Uterus (tissue), 4 donors: ENCODE measurements around the gene MVK. TPM values are rescaled to one million over a fixed set of nuclear protein-coding genes. Genes with fewer than 3 reads are reported as not detected.

Experiments
- DNase-seq, 2 donors: peaks; one replicate each; pipeline ENCODE4 v3.0.0-alpha.2; 2019 to 2020
- H3K27ac ChIP-seq, 2 donors: fragments of 200-600 bp; sonication (generic); 1 replicate in 1 of 2; 2 replicates in 1 of 2; pipeline ENCODE4 v1.5.1; 2016 to 2018
- H3K27me3 ChIP-seq, 2 donors: fragments of 200-600 bp; sonication (generic); one replicate each; pipeline ENCODE4 v1.5.1; 2018 to 2019; ENCODE audit warnings: control low read depth in 1 of 2
- H3K36me3 ChIP-seq, 2 donors: fragments of 200-600 bp; sonication (generic); one replicate each; pipeline ENCODE4 v1.5.1; 2019; ENCODE audit warnings: control low read depth in 1 of 2
- H3K4me1 ChIP-seq, 2 donors: fragments of 200-600 bp; sonication (generic); one replicate each; pipeline ENCODE4 v1.5.1; 2018 to 2019; ENCODE audit warnings: control low read depth in 1 of 2
- H3K4me3 ChIP-seq, 2 donors: fragments of 200-600 bp; sonication (generic); 1 replicate in 1 of 2; 2 replicates in 1 of 2; pipeline ENCODE4 v1.5.1; 2018 to 2019; ENCODE audit warnings: mild to moderate bottlenecking in 1 of 2
- H3K9me3 ChIP-seq, 2 donors: fragments of 200-600 bp; sonication (generic); one replicate each; pipeline ENCODE4 v1.5.1; 2019; ENCODE audit warnings: control low read depth in 1 of 2
- CTCF ChIP-seq, 4 experiments: fragments of 200-600 bp in 2 of 4; fragments of 450-650 bp in 2 of 4; sonication (generic) in 2 of 4; IDR thresholded peaks; one replicate each; pipeline ENCODE4 v1.5.1; 2016 to 2019; ENCODE audit warnings: antibody characterized with exemption in 4 of 4, mild to moderate bottlenecking in 2 of 4, moderate library complexity in 1 of 4
- POLR2A ChIP-seq, 2 donors: fragments of 450-650 bp; IDR thresholded peaks; one replicate each; pipeline ENCODE4 v1.6.1; 2016; ENCODE audit warnings: antibody characterized with exemption in 2 of 2, mild to moderate bottlenecking in 1 of 2, moderate library complexity in 1 of 2
- intact Hi-C: fragments of 100-400 bp; cut with DNase I; formaldehyde crosslinking; loops from one replicate; pipeline ENCODE4 v1.15.1; 2023; ENCODE audit warnings: low total_unique reads
- total RNA-seq, 4 donors: library from RNA; depleted of rRNA in 3 of 4; stranded (reverse); fragments of >200 nt in 3 of 4; gene quantifications; one replicate each; pipeline versions ENCODE4 v1.1.0 to v1.2.4, GENCODE V29; 2014 to 2023
- donor health status: DM: yes; HTN: yes; CAD: no.

Gene MVK
- total RNA-seq, 4 donors from 2014 or later: 0.26 to 17.1 (median 11.4) TPM

GRCh38 chr12:109637348-109637747 is 63.8 kb downstream of the MVK start:
- intact Hi-C loops: no loop called here
- H3K4me3 ChIP-seq: no peak overlapping the region
- H3K27ac ChIP-seq: no peak overlapping the region
- H3K27me3 ChIP-seq: no peaks in the 10 kb centered on the region
- H3K9me3 ChIP-seq: no peaks in the 10 kb centered on the region
- H3K4me1 ChIP-seq: no peaks in the 10 kb centered on the region
- no peaks in the 10 kb centered on the region for H3K36me3 ChIP-seq
- TF ChIP-seq POLR2A (IDR thresholded peaks at IDR 0.05): no peak
- DNase-seq: no peak

- no peak overlapping the region for H3K4me3 ChIP-seq
- intact Hi-C loops: no loop called here
- H3K27me3 ChIP-seq: no peaks in the 10 kb centered on the region
- no peaks in the 10 kb centered on the region for H3K4me1 ChIP-seq
- no peak for DNase-seq
- TF ChIP-seq CTCF (IDR thresholded peaks at IDR 0.05) (no peak), POLR2A (IDR thresholded peaks at IDR 0.05) (no peak)
- H3K36me3 ChIP-seq: no peaks in the 10 kb centered on the region
- H3K9me3 ChIP-seq: no peaks in the 10 kb centered on the region
- no peak overlapping the region for H3K27ac ChIP-seq
Measured at GRCh38 chr12:109637996-109638395, 64.4 kb downstream of the MVK start.

GRCh38 chr12:109638735-109639134 is 65.1 kb downstream of the MVK start:
- H3K4me3 ChIP-seq: no peak overlapping the region
- TF ChIP-seq CTCF (IDR thresholded peaks at IDR 0.05) (no peak), POLR2A (IDR thresholded peaks at IDR 0.05) (no peak)
- DNase-seq: no peak

GRCh38 chr12:109639151-109639872 is 65.7 kb downstream of the MVK start:
- Histone ChIP-seq H3K27ac (no peak overlapping the region), H3K27me3 (no peaks in the 10 kb centered on the region), H3K9me3 (no peaks in the 10 kb centered on the region), H3K4me3 (no peak overlapping the region), H3K36me3 (no peaks in the 10 kb centered on the region), H3K4me1 (no peaks in the 10 kb centered on the region)
- intact Hi-C loops: no loop called here
- no peak for TF ChIP-seq CTCF (IDR thresholded peaks at IDR 0.05)
- no peak for TF ChIP-seq POLR2A (IDR thresholded peaks at IDR 0.05)
- no peak for DNase-seq

More at GRCh38 chr12:109638735-109639134, 65.1 kb downstream of the MVK start:
- intact Hi-C loops: no loop called here
- H3K27me3 ChIP-seq: no peaks in the 10 kb centered on the region
- H3K27ac ChIP-seq: no peak overlapping the region
- H3K36me3 ChIP-seq: no peaks in the 10 kb centered on the region
- no peaks in the 10 kb centered on the region for H3K9me3 ChIP-seq
- no peaks in the 10 kb centered on the region for H3K4me1 ChIP-seq

GRCh38 chr12:109640961-109641360 is 67.4 kb downstream of the MVK start:
- H3K27ac ChIP-seq: no peak overlapping the region

More at GRCh38 chr12:109640961-109641360, 67.4 kb downstream of the MVK start:
- intact Hi-C loops: no loop called here
- no peaks in the 10 kb centered on the region for H3K9me3 ChIP-seq
- no peaks in the 10 kb centered on the region for H3K4me1 ChIP-seq
- H3K36me3 ChIP-seq: no peaks in the 10 kb centered on the region
- TF ChIP-seq CTCF (IDR thresholded peaks at IDR 0.05) (no peak), POLR2A (IDR thresholded peaks at IDR 0.05) (no peak)
- H3K4me3 ChIP-seq: no peak overlapping the region
- no peaks in the 10 kb centered on the region for H3K27me3 ChIP-seq
- no peak for DNase-seq
